ENCODE results near the gene DAPL1.

DAPL1 gene, protein sequence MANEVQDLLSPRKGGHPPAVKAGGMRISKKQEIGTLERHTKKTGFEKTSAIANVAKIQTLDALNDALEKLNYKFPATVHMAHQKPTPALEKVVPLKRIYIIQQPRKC

DNA sequence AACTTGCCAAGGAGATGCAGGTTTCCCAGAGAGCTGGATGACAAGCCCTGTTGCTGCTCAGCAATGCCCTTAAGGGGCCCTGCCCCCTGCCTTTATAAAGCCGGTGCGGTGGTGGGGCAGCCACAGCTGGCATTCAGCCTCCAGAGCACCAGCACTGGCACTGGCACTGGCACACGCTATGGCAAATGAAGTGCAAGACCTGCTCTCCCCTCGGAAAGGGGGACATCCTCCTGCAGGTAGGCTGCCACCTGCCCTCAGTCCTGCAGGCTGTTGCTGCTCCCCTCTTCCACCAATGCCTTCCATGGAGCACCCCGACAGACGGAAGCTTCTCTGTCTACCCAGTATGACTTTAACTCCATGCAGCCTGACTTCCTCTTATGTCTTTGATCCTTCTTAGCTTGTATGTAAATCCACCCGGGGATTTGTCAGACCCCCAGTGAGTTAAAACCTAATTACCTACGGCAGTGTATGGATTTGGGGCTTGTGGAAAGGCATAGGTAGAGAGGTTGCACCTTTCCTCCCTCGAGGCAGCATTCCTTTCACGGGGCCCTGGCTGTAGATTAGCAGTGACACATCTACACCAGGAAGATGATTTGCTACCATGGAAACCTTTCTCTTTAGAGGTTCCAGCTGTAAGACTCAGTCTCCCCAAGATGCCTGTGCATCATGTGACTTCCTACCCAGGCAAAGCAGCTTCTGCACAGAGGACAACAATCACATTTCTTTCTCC, at the start of gene DAPL1:
DAPL1 (plus strand) TSS at position 123 of the 730 bp plus-strand sequence; CDS start at position 179, 56 bp downstream.
- ChIA-PET CTCF (interaction anchor here (0.6 to 1.8 kb wide), 2 partner anchors 41 to 166 kb away, joined by 3 to 6 read pairs; no protein-coding TSS in a partner anchor), POLR2A (no interaction called here)
- no peaks in the 10 kb centered on the region for H3K4me1 ChIP-seq (ENCODE audit: control insufficient read depth, insufficient read depth, low read length)
- H3K36me3 ChIP-seq (ENCODE audit: control insufficient read depth in 2 of 2, insufficient read depth in 1 of 2, low read length in 2 of 2), result no peaks in the 10 kb centered on the region
- no peak within 1 kb of the TSS for H3K27ac ChIP-seq (ENCODE audit: extremely low read depth, low read depth, low read length)
- H3K4me3 ChIP-seq (ENCODE audit: low read depth, low read length), result no peak within 1 kb of the TSS
- no peaks in the 10 kb centered on the region for H3K9me3 ChIP-seq (ENCODE audit: control insufficient read depth, insufficient read depth, low read depth, low read length)
- TF ChIP-seq ZNF341 (tag by site-specific recombination; IDR thresholded peaks at IDR 0.05; ENCODE audit: low read depth), result no peak
- TF ChIP-seq GLIS2 (tag by site-specific recombination; IDR thresholded peaks at IDR 0.05), result peak; percentile 39; the same call in 1 of the 2 replicates
- TF ChIP-seq ZNF473 (tag by site-specific recombination; IDR thresholded peaks at IDR 0.05), result no peak
- no peak for TF ChIP-seq ZNF133 (tag by site-specific recombination; IDR thresholded peaks at IDR 0.05)
- no peak for TF ChIP-seq ZBTB17 (tag by site-specific recombination; IDR thresholded peaks at IDR 0.05)
- TF ChIP-seq ZNF274 (IDR thresholded peaks at IDR 0.05; ENCODE audit: low read length), result no peak
- TF ChIP-seq ZNF274 (tag by site-specific recombination; IDR thresholded peaks at IDR 0.05; ENCODE audit: borderline replicate concordance), result no peak
- no peak for TF ChIP-seq ZNF548 (tag by site-specific recombination; IDR thresholded peaks at IDR 0.05)
- no peak for TF ChIP-seq ZNF600 (tag by site-specific recombination; IDR thresholded peaks at IDR 0.05)
- TF ChIP-seq, protein P1, sequence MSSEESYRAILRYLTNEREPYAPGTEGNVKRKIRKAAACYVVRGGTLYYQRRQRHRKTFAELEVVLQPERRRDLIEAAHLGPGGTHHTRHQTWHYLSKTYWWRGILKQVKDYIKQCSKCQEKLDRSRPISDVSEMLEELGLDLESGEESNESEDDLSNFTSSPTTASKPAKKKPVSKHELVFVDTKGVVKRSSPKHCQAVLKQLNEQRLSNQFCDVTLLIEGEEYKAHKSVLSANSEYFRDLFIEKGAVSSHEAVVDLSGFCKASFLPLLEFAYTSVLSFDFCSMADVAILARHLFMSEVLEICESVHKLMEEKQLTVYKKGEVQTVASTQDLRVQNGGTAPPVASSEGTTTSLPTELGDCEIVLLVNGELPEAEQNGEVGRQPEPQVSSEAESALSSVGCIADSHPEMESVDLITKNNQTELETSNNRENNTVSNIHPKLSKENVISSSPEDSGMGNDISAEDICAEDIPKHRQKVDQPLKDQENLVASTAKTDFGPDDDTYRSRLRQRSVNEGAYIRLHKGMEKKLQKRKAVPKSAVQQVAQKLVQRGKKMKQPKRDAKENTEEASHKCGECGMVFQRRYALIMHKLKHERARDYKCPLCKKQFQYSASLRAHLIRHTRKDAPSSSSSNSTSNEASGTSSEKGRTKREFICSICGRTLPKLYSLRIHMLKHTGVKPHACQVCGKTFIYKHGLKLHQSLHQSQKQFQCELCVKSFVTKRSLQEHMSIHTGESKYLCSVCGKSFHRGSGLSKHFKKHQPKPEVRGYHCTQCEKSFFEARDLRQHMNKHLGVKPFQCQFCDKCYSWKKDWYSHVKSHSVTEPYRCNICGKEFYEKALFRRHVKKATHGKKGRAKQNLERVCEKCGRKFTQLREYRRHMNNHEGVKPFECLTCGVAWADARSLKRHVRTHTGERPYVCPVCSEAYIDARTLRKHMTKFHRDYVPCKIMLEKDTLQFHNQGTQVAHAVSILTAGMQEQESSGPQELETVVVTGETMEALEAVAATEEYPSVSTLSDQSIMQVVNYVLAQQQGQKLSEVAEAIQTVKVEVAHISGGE (tag by site-specific recombination; conservative IDR thresholded peaks at IDR 0.05; ENCODE audit: low read depth), result no peak
- TF ChIP-seq, protein P2, sequence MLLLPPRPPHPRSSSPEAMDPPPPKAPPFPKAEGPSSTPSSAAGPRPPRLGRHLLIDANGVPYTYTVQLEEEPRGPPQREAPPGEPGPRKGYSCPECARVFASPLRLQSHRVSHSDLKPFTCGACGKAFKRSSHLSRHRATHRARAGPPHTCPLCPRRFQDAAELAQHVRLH (tag by site-specific recombination; IDR thresholded peaks at IDR 0.05), result no peak
- TF ChIP-seq ZNF701 (tag by site-specific recombination; IDR thresholded peaks at IDR 0.05), result no peak
- TF ChIP-seq ZSCAN23 (tag by site-specific recombination; IDR thresholded peaks at IDR 0.05), result no peak
- TF ChIP-seq SCRT2 (tag by site-specific recombination; IDR thresholded peaks at IDR 0.05), result peak; percentile 44; the same call in 1 of the 2 replicates
- TF ChIP-seq ZNF324 (tag by site-specific recombination; IDR thresholded peaks at IDR 0.05), result no peak
- TF ChIP-seq, protein P3, sequence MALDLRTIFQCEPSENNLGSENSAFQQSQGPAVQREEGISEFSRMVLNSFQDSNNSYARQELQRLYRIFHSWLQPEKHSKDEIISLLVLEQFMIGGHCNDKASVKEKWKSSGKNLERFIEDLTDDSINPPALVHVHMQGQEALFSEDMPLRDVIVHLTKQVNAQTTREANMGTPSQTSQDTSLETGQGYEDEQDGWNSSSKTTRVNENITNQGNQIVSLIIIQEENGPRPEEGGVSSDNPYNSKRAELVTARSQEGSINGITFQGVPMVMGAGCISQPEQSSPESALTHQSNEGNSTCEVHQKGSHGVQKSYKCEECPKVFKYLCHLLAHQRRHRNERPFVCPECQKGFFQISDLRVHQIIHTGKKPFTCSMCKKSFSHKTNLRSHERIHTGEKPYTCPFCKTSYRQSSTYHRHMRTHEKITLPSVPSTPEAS (tag by site-specific recombination; IDR thresholded peaks at IDR 0.05), result no peak
- TF ChIP-seq, protein P4, sequence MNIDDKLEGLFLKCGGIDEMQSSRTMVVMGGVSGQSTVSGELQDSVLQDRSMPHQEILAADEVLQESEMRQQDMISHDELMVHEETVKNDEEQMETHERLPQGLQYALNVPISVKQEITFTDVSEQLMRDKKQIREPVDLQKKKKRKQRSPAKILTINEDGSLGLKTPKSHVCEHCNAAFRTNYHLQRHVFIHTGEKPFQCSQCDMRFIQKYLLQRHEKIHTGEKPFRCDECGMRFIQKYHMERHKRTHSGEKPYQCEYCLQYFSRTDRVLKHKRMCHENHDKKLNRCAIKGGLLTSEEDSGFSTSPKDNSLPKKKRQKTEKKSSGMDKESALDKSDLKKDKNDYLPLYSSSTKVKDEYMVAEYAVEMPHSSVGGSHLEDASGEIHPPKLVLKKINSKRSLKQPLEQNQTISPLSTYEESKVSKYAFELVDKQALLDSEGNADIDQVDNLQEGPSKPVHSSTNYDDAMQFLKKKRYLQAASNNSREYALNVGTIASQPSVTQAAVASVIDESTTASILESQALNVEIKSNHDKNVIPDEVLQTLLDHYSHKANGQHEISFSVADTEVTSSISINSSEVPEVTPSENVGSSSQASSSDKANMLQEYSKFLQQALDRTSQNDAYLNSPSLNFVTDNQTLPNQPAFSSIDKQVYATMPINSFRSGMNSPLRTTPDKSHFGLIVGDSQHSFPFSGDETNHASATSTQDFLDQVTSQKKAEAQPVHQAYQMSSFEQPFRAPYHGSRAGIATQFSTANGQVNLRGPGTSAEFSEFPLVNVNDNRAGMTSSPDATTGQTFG (tag by site-specific recombination; IDR thresholded peaks at IDR 0.05; ENCODE audit: borderline replicate concordance), result no peak
- TF ChIP-seq, protein P5, sequence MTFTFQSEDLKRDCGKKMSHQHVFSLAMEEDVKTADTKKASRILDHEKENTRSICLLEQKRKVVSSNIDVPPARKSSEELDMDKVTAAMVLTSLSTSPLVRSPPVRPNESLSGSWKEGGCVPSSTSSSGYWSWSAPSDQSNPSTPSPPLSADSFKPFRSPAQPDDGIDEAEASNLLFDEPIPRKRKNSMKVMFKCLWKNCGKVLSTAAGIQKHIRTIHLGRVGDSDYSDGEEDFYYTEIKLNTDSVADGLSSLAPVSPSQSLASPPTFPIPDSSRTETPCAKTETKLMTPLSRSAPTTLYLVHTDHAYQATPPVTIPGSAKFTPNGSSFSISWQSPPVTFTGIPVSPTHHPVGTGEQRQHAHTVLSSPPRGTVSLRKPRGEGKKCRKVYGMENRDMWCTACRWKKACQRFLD (tag by site-specific recombination; IDR thresholded peaks at IDR 0.05), result no peak
- TF ChIP-seq ZBTB20 (tag by site-specific recombination; IDR thresholded peaks at IDR 0.05), result peak; percentile 40; the same call in 1 of the 2 replicates
- TF ChIP-seq, protein P6, sequence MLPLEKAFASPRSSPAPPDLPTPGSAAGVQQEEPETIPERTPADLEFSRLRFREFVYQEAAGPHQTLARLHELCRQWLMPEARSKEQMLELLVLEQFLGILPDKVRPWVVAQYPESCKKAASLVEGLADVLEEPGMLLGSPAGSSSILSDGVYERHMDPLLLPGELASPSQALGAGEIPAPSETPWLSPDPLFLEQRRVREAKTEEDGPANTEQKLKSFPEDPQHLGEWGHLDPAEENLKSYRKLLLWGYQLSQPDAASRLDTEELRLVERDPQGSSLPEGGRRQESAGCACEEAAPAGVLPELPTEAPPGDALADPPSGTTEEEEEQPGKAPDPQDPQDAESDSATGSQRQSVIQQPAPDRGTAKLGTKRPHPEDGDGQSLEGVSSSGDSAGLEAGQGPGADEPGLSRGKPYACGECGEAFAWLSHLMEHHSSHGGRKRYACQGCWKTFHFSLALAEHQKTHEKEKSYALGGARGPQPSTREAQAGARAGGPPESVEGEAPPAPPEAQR (tag by site-specific recombination; IDR thresholded peaks at IDR 0.05), result no peak
- no peak for TF ChIP-seq ZNF16 (tag by site-specific recombination; IDR thresholded peaks at IDR 0.05; ENCODE audit: low read depth)
- TF ChIP-seq REPIN1 (tag by site-specific recombination; IDR thresholded peaks at IDR 0.05; ENCODE audit: low read depth), result no peak
- no peak for TF ChIP-seq ZSCAN30 (tag by site-specific recombination; IDR thresholded peaks at IDR 0.05)
- TF ChIP-seq, protein P7, sequence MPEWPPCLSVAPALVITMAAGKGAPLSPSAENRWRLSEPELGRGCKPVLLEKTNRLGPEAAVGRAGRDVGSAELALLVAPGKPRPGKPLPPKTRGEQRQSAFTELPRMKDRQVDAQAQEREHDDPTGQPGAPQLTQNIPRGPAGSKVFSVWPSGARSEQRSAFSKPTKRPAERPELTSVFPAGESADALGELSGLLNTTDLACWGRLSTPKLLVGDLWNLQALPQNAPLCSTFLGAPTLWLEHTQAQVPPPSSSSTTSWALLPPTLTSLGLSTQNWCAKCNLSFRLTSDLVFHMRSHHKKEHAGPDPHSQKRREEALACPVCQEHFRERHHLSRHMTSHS (tag by site-specific recombination; IDR thresholded peaks at IDR 0.05), result no peak
- TF ChIP-seq ZFP69B (tag by site-specific recombination; IDR thresholded peaks at IDR 0.05), result no peak
- no peak for TF ChIP-seq ZNF677 (tag by site-specific recombination; IDR thresholded peaks at IDR 0.05)
